Right lobe of liver (tissue), 4 donors: ENCODE measurements around the gene TJP3.

Experiments used
- CTCF ChIP-seq, 4 donors: fragments of 200-600 bp in 3 of 4; fragments of 450-650 bp in 1 of 4; IDR thresholded peaks; one replicate each; pipeline versions ENCODE4 v1.5.1 to v1.8.0; 2016 to 2022; ENCODE audit warnings: antibody characterized with exemption in 4 of 4, mild to moderate bottlenecking in 2 of 4
- POLR2A ChIP-seq: fragments of 450-650 bp; IDR thresholded peaks from one replicate; pipeline ENCODE4 v1.6.1; 2017; ENCODE audit warnings: antibody characterized with exemption, mild to moderate bottlenecking
- donor health status: DM: no; HTN: no; CAD: no.
- donor health status: DM: no; HTN: no; CAD: no.
- donor health status: DM: no; HTN: yes; CAD: no.

DNA sequence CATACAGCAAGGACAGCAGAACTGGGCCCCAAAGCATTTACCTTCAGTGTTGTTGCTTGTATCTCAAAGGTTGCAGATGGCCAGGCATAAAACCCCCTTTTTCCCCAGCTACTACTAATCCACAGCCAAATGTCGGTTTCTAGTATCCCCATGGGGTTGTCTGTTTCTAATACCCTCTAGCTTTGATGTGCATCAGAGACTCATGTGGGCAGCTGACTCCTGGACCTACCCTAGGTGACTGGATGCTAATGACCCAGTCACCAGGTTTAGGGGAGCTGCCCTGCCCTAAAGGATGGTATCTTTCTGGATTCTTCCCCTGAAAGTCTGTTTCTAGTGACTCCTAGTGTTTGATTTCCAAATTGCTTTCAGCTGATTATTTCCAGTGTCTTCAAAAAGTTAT lies 23.9 kb downstream of the TJP3 start:
- TF ChIP-seq CTCF (IDR thresholded peaks at IDR 0.05) (no peak), POLR2A (no peak)
